SK-N-SH treated with all-trans-retinoic acid at 6 μM for 48 hours (cell line): ENCODE results near the gene MACROH2A2.

ENCODE experiments used
- ARNTL ChIP-seq: fragments of 450-650 bp; formaldehyde crosslinking; IDR thresholded peaks from 2 replicates; pipeline ENCODE4 v1.5.0; 2020; ENCODE audit warnings: low read depth, mild to moderate bottlenecking, moderate library complexity, borderline replicate concordance
- ESRRG ChIP-seq: fragments of 250-450 bp; sonication (Bioruptor Pico); IDR thresholded peaks from 2 replicates; pipeline ENCODE4 v1.6.1; 2021; ENCODE audit warnings: mild to moderate bottlenecking
- OSR1 ChIP-seq: fragments of 250-450 bp; sonication (Bioruptor Pico); IDR thresholded peaks from 2 replicates; pipeline ENCODE4 v1.8.0; 2022; ENCODE audit warnings: moderate library complexity, mild to moderate bottlenecking, inconsistent platforms
- PPARA ChIP-seq: fragments of 250-450 bp; sonication (Bioruptor Pico); IDR thresholded peaks from 2 replicates; pipeline ENCODE4 v1.5.0; 2020; ENCODE audit warnings: mild to moderate bottlenecking, borderline replicate concordance
- RARB ChIP-seq: fragments of 250-450 bp; sonication (Bioruptor Pico); IDR thresholded peaks from 2 replicates; pipeline ENCODE4 v1.8.0; 2021; ENCODE audit warnings: mild to moderate bottlenecking, moderate library complexity
- TOX ChIP-seq: fragments of 250-450 bp; sonication (Bioruptor Pico); IDR thresholded peaks from 2 replicates; pipeline ENCODE4 v1.8.0; 2021; ENCODE audit warnings: mild to moderate bottlenecking, moderate library complexity, borderline replicate concordance
- ZC3H10 ChIP-seq: fragments of 250-450 bp; sonication (Bioruptor Pico); IDR thresholded peaks from 2 replicates; pipeline ENCODE4 v1.5.1; 2021; ENCODE audit warnings: mild to moderate bottlenecking, moderate library complexity
- ZFP3 ChIP-seq: fragments of 250-450 bp; sonication (Bioruptor Pico); IDR thresholded peaks from 2 replicates; pipeline ENCODE4 v1.5.0; 2020; ENCODE audit warnings: mild to moderate bottlenecking, moderate library complexity
- ZFP30 ChIP-seq: fragments of 450-650 bp; formaldehyde crosslinking; IDR thresholded peaks from 2 replicates; pipeline ENCODE4 v1.5.0; 2022; ENCODE audit warnings: mild to moderate bottlenecking, moderate library complexity
- ZNF565 ChIP-seq: fragments of 450-650 bp; formaldehyde crosslinking; conservative IDR thresholded peaks from 2 replicates; pipeline ENCODE4 v1.5.0; 2020; ENCODE audit warnings: low read depth, mild to moderate bottlenecking, moderate library complexity
- ZNF8 ChIP-seq: fragments of 450-650 bp; formaldehyde crosslinking; IDR thresholded peaks from 2 replicates; pipeline ENCODE4 v1.5.0; 2020; ENCODE audit warnings: mild to moderate bottlenecking, moderate library complexity
- TF ChIP-seq, protein P1 (sequence below): fragments of 250-450 bp; sonication (Bioruptor Pico); IDR thresholded peaks from 2 replicates; pipeline ENCODE4 v1.8.0; 2020; ENCODE audit warnings: mild to moderate bottlenecking, moderate library complexity, borderline replicate concordance
- TF ChIP-seq, protein P2 (sequence below): fragments of 250-450 bp; sonication (Bioruptor Pico); IDR thresholded peaks from 2 replicates; pipeline ENCODE4 v1.5.1; 2021; ENCODE audit warnings: mild to moderate bottlenecking, moderate library complexity

DNA sequence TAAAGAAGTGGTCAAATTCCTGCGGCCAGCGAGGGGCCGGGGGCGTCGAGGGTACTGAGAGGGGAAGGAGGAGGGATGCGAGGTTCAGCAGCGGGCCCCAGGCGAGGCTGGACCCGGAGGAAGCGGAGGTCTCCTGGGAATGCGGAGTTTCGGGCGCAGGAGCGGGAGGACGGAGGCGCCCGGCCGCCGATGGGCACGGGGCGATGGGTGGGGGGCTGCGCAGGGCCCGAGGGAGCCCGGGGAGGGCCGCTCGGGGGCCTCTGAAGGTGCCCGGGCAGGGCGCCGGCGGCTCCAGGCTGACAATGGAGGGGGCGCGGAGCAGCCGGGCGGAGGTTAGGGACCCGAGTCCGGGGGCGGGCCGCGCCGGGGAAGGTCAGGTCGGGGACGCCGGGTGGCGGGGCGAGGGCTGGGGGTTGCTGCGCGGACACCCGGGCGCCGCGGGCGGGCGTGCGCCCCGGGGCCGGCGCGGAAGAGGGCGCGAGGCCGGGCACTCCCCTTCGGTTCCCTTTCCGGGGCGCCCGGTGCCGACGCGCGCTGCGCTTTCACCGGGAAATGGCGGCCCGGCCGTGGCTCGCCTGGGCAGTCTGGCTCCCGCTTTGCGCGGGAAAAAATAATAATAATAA lies 683 bp downstream of the MACROH2A2 start:
- TF ChIP-seq ESRRG (CRISPR knock-in tag) (no peak), ZFP3 (CRISPR knock-in tag) (no peak), ZNF565 (CRISPR knock-in tag) (no peak), ZFP30 (CRISPR knock-in tag) (no peak), ZC3H10 (CRISPR knock-in tag) (no peak), OSR1 (CRISPR knock-in tag) (no peak), ZNF8 (CRISPR knock-in tag) (no peak), ARNTL (CRISPR knock-in tag) (no peak), TOX (no peak), RARB (CRISPR knock-in tag) (no peak), PPARA (CRISPR knock-in tag) (no peak)
- TF ChIP-seq, protein P1, sequence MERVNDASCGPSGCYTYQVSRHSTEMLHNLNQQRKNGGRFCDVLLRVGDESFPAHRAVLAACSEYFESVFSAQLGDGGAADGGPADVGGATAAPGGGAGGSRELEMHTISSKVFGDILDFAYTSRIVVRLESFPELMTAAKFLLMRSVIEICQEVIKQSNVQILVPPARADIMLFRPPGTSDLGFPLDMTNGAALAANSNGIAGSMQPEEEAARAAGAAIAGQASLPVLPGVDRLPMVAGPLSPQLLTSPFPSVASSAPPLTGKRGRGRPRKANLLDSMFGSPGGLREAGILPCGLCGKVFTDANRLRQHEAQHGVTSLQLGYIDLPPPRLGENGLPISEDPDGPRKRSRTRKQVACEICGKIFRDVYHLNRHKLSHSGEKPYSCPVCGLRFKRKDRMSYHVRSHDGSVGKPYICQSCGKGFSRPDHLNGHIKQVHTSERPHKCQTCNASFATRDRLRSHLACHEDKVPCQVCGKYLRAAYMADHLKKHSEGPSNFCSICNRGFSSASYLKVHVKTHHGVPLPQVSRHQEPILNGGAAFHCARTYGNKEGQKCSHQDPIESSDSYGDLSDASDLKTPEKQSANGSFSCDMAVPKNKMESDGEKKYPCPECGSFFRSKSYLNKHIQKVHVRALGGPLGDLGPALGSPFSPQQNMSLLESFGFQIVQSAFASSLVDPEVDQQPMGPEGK = no peak
- TF ChIP-seq, protein P2, sequence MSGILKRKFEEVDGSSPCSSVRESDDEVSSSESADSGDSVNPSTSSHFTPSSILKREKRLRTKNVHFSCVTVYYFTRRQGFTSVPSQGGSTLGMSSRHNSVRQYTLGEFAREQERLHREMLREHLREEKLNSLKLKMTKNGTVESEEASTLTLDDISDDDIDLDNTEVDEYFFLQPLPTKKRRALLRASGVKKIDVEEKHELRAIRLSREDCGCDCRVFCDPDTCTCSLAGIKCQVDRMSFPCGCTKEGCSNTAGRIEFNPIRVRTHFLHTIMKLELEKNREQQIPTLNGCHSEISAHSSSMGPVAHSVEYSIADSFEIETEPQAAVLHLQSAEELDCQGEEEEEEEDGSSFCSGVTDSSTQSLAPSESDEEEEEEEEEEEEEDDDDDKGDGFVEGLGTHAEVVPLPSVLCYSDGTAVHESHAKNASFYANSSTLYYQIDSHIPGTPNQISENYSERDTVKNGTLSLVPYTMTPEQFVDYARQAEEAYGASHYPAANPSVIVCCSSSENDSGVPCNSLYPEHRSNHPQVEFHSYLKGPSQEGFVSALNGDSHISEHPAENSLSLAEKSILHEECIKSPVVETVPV = no peak
